GM15510 (cell line): ENCODE data around the gene MSLN.
A peak's percentile ranks its signal among the peaks of the same experiment; 100 is the strongest.

ENCODE experiments used
- POLR2A ChIP-seq: IDR thresholded peaks from 3 replicates; pipeline ENCODE4 v1.6.1; 2011; ENCODE audit warnings: borderline replicate concordance; ENCODE audit not compliant: insufficient read length; ENCODE audit errors: extremely low read depth

MSLN gene

GRCh38 chr16:720447-720989 lies 40.0 kb upstream of the MSLN start:
- TF ChIP-seq POLR2A, result no peak

DNA sequence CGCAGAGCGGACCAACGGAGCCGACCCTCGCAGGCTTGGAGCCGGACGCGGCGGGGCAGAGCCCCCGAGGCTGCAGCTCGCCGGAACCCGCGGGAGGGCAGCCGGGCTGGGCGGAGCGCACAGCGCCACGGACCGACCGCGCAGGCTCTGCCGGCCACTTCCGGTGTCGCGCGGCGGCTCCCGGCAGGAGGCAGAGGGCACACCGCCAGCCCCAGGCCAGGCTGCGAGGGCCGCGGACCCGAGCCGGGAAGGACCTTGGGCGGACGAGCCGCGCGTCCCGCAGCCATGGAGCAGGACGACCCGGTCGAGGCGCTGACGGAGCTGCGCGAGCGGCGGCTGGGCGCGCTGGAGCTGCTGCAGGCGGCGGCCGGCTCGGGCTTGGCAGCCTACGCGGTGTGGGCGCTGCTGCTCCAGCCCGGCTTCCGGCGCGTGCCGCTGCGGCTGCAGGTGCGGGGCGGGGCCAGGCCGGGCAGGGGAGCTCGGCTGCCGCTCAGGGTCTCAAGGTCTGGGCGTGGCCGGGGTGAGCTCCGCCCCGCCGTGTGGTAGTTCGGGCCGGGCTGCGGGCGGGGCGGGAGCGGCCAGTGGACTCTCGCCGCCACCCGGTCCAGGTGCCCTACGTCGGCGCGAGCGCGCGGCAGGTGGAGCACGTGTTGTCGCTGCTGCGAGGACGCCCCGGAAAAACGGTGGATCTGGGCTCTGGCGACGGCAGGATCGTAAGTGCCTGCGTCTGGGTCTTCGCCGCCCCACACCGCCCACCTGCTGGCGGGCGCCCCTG lies 39.4 kb upstream of the MSLN start, which contains the start of gene ANTKMT:
Gene ANTKMT (plus strand): TSS at position 157 of the 775 bp plus-strand sequence. CDS start 129 bp downstream, at position 286.
- peak; percentile 96 for TF ChIP-seq POLR2A

GRCh38 chr16:721765-722540 lies 38.6 kb upstream of the MSLN start:
- no peak for TF ChIP-seq POLR2A

DNA sequence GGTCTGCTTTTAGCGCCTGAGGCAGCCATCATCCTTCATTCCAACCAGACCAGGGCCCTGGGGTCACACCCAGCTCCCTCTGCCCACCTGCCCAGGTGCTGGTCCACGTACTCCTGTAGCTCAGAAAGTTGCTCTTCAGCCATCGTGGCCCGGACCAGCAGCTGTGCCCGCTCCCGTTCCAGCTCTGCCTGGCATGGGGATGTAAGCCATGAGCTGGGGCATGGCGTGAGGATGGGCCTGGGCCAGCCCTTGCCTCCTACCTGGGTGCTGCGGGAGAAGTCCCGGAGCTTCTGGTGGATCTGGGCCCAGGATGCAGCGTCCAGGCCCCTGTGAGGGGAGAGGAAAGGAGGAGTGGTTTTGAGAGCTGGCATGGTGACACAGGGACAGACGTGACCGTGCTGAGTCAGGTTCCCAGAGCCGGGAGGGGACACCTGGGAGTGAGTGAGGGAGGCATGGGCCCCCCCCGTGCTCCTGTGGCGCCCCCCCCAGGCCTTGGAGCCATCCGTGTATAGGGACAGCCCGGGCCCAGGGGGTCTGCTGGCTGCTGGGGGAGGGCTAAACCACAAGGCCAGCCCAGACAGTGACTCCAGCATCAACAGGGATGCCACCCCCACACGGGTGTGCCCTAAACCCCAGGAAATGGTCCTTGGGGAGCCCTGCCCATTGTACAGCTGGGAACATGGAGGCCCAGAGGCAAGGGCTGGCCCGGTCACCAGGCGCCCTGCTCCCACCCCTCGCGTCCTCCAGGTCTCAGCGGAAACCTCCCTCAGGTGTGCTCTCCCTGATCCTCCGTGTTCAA lies 37.5 kb upstream of the MSLN start:
- peak; percentile 14 for TF ChIP-seq POLR2A

DNA sequence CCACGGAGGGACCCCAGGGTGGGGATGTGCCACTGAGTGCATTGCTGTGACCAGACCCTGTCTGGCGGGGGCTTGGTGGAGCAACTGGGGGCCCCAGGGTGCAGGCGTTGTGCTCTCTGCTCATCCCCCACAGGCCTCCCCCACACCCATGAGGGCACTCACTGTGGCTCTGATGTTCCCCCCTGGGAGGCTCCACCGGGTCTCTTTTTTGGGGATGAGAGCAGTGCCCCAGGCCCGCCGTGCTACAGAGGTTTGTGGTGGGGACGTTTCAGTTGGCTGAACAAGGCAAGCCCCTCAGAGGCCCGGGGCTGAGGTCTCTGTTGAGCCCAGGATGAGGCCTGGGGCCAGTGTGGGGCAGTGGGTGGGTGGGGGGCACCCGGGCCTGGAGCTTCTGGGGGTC lies 36.8 kb upstream of the MSLN start:
- no peak for TF ChIP-seq POLR2A

GRCh38 chr16:724188-725040 lies 36.1 kb upstream of the MSLN start:
- peak; percentile 11 for TF ChIP-seq POLR2A

- TF ChIP-seq POLR2A, result no peak
Observed at GRCh38 chr16:725041-725376, 35.5 kb upstream of the MSLN start.

DNA sequence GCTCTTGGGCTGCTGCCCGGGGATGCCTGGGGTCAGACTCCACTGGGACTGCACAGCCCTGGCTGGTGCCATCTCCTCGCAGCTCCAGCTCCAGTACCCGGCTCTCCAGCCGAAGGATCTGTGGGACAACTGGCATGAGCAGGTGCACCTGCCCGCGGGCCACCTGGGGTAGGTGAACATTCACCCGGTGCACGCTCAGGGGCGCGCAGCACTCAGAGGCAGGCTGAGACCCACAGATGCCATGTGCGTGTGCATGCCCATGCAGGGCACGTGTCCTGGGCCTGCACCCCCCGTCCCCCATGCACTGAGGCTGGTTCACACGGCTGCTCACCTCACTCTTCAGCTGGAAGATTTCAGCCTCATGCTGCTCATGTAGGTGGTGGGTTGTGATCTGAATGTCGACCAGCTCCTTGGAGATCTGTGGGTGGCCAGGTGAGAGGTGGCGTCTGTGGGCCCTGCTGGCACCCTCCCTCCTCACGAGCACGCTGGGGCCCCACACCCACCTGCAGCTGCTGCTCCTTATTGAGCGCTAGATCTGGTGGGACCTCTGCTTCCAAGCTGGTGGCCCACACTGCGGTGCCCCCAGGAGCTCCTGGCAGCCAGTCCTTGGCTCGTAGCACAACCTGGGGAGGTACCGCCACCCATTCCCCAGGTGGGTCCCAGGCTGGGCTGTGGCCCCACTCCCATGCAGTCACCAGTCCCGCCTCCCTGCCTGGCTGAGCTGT lies 34.9 kb upstream of the MSLN start:
- no peak for TF ChIP-seq POLR2A

DNA sequence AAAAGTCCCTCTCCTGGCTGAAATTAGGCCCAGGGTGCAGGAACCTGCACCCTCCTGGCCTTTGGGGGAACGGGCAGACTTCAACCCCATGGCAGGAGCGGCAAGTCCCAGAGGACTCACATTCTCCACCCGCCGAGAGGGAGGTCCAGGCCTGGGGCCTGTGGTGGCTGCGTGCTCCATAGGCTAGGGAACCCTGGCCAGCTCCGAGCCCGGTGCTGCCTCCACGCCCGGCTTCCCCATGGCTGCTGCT lies 34.4 kb upstream of the MSLN start:
- no peak for TF ChIP-seq POLR2A

DNA sequence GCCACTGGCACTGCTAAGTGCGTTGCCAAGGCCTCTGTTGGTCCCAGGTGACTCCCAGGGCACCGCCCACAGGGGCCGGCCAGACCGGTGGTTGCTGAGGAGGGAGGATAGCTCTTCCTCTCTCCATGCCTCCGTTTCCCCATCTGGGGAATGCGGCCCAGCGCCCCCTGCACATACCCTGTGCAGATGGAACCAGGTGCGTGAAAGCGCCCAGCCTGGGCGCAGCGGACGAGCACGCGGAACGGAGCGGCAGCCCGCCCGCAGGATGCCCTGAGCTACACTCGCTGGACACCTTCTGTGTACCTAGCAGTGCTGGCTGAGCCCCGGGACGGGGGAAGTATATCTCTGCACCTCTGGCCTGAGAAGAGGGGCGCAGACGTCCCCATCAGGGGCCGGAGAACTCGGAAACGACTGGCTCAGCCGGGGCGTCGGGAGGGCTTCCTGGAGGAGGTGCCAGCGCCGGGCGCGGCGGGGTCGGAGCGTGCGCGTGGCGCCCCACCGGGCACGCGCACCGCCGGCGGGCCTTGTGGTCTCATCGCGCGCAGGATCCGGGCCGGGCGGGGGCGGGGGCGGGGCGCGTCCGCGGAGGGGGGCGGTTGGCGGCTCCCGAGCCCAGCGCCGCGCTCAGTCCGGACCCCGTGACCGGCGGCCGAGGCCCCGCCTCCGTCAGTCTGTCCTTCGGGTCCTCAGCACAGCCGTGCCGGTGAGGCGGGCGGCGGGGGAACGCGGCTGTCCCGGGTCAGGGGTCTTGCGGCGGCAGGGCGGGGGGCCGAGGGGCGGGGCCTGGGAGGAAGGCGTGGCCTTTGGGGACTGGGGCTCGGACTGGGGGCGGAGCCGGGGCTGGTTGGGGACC lies 33.9 kb upstream of the MSLN start, which contains the start of the genes CCDC78 and HAGHL:
Gene CCDC78 (minus strand): TSS at position 6 of the 853 bp plus-strand sequence. CDS start 76 bp downstream, outside the sequence.
Gene HAGHL (plus strand): TSS at position 669 of the 853 bp plus-strand sequence. CDS start 404 bp downstream, outside the sequence.
- no peak for TF ChIP-seq POLR2A

- TF ChIP-seq POLR2A, result peak; percentile 44
Observed at GRCh38 chr16:727291-727977, 33.1 kb upstream of the MSLN start.

DNA sequence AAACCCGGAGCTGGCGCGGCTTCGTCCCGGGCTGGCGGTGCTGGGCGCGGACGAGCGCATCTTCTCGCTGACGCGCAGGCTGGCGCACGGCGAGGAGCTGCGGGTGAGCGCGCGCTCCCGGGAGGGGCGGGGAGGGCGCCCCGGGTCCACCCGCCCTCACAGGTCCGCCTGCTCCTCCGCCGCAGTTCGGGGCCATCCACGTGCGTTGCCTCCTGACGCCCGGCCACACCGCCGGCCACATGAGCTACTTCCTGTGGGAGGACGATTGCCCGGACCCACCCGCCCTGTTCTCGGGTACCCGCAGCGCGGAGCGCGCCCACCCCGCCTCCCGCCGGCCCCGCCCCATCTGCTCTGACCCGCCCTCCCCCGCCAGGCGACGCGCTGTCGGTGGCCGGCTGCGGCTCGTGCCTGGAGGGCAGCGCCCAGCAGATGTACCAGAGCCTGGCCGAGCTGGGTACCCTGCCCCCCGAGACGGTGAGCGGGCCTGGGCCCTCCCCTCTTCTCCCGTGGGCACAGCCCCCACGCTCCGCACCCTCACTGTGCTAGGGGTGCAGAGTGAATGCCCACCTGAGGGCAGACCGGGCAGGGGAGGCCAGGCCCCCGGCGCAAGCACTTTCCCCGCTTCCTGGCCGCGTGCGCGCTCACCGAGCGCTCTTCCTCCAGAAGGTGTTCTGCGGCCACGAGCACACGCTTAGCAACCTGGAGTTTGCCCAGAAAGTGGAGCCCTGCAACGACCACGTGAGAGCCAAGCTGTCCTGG lies 32.2 kb upstream of the MSLN start:
- TF ChIP-seq POLR2A, result peak; percentile 61
